Activated CD4-positive, alpha-beta T cell treated with anti-CD3 and anti-CD28 coated beads, Interleukin-2, amount 50 U/mL, for 4 hours (primary cell): ENCODE data around the gene SULT1A3.
"Not testable (repeated sequence)": the region's sequence is repeated elsewhere in the genome, so short reads cannot be mapped to it uniquely, and the experiment has no call there.

Experiments
- DNase-seq, 2 experiments: peaks; one replicate each; pipeline ENCODE4 v3.0.0-alpha.2; 2020

SULT1A3 gene

DNA sequence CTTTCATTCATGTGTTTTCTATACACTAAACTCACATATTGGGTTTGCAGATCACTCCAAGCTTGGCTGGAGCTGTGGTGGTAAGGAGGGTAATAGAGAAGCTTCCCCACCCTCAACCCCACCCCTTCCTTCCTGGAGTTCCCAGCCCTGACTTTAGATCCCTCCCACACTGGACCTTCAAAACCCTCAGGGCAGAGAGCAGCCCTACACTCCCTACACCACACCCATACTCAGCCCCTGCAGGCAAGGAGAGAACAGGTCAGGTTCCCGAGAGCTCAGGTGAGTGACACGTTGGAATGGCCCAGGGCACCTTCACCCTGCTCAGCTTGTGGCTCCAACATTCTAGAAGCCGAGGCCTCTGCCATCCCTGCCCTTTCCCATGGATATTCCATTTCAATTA, at the start of gene SULT1A3:
Gene SULT1A3, plus strand, starts transcription at position 207 of the 400 bp plus-strand sequence. CDS start 1,474 bp downstream, outside the sequence.
- DNase-seq, result not testable (repeated sequence)

DNA sequence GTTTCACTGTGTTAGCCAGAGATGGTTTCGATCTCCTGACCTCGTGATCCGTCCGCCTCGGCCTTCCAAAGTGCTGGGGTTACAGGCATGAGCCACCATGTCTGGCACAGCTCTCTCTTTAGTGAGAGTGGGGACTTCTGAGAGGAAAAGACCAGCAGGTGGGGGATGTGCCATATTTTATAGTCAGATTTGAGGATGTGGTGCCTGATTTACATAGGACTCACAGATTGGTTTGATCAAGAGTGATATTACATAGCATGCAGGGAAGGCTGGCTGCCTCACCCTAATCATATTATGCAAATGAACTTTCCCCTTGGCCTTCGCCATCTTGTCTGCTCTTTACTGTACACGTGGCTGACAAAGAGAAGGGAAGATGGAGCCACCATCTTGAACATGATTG, 48.0 kb upstream of the SULT1A3 start:
- no peak for DNase-seq

DNA sequence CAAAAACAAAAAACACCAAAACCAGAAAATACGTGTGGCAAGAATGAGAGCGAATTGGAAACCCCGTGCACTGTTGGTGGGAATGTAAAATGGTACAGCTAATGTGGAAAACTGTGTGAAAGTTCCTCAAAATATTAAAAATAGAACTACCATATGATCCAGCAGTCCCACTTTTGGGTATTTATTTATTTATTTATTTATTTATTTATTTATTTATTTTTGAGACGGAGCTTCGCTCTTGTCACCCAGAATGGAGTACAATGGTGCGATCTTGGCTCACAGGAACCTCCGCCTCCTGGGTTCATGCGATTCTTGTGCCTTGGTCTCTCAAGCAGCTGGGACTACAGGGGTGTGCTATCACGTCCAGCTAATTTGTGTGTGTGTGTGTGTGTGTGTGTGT, 46.5 kb upstream of the SULT1A3 start:
- no peak for DNase-seq

DNA sequence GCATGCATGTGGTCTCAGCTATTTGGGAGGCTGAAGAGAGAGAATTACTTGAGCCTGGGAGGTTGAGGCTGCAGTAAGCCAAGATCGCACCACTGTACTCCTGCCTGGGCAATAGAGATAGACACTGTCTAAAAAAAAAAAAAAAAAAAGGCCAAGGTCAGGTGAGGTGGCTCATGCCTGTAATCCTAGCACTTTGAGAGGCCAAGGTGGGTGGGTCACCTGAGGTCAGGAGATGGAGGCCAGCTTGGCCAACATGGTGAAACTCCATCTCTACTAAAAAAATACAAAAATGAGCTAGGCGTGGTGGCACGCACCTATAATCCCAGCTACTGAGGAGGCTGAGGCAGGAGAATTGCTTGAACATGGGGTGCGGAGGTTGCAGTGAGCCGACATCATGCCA, 43.9 kb upstream of the SULT1A3 start:
- no peak for DNase-seq

DNA sequence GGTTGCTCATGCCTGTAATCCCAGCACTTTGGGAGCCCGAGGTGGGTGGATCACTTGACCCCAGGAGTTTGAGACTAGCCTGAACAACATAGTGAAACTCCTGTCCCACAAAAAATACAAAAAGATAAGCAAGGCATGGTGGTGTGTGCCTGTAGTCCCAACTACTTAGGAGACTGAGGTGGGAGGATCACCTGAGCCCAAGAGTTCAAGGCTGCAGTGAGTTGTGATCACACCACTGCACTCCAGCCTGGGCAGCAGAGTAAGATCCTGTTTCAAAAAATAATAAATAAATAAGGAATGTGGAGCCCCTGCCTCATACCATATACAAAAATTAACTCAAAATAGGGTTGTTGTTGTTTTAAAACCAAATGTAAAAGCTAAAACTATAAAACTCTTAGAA, 41.8 kb upstream of the SULT1A3 start:
- no peak for DNase-seq

DNA sequence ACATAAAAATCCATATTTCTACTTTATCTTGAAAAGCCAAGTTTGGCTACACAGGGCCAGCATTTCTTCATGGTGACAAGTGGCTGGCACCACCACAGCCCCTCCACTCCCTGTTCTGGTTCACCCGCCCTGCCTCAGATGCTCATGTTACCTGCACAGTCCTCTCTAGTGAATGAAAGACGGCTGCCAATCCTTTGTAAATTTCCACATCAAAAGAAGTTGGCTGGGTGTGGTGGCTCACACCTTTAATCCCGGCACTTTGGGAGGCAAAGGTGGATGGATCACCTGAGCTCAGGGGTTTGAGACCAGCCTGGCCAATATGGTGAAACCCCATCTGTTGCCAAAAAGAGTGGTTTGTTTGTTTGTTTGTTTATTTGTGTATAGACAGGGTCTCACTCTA, 35.5 kb upstream of the SULT1A3 start:
- no peak for DNase-seq

DNA sequence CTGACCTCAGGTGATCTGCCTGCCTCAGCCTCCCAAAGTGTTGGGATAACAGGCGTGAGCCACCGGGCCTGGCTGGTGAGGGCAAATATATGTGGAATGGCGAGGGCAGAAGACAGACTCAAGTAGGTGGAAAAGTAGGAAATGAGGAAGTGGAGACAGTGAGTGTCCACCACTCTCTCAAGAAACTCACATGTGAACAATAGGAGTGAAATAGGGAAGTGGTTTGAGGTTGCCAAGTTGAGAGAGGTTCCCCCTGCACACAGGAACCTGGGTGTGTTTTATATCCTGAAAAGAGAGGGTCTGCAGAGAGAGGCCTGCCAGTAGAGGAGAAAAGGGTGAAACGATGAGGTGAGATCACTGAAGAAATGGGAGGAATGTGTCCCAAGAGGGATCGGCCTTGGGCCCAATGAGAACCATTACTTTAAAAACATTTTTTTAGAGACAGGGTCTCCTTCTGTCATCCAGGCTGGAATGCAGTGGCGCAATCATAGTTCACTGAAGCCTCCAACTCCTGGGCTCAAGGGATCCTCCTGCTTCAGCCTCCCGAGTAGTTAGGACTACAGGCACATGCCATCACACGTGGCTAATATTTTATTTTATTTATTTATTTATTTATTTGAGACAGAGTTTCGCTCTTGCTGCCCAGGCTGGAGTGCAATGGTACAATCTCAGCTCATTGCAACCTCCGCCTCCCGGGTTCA, 32.7 kb upstream of the SULT1A3 start:
- DNase-seq, result no peak

DNA sequence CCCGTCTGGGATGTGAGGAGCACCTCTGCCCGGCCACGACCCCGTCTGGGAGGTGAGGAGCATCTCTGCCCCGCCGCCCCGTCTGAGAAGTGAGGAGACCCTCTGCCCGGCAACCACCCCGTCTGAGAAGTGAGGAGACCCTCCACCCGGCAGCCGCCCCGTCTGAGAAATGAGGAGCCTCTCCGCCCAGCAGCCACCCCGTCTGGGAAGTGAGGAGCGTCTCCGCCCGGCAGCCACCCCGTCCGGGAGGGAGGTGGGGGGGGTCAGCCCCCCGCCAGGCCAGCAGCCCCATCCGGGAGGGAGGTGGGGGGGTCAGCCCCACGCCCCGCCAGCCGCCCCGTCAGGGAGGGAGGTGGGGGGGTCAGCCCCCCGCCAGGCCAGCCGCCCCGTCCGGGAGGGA, 30.3 kb upstream of the SULT1A3 start:
- DNase-seq, result not testable (repeated sequence)

DNA sequence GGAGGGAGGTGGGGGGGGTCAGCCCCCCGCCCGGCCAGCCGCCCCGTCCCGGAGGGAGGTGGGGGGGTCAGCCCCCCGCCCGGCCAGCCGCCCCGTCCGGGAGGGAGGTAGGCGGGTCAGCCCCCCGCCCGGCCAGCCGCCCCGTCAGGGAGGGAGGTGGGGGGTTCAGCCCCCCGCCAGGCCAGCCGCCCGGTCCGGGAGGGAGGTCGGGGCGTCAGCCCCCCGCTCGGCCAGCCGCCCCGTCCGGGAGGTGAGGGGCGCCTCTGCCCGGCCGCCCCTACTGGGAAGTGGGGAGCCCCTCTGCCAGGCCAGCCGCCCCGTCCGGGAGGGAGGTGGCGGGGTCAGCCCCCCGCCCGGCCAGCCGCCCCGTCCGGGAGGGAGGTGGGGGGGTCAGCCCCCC, 29.6 kb upstream of the SULT1A3 start:
- DNase-seq, result not testable (repeated sequence)

DNA sequence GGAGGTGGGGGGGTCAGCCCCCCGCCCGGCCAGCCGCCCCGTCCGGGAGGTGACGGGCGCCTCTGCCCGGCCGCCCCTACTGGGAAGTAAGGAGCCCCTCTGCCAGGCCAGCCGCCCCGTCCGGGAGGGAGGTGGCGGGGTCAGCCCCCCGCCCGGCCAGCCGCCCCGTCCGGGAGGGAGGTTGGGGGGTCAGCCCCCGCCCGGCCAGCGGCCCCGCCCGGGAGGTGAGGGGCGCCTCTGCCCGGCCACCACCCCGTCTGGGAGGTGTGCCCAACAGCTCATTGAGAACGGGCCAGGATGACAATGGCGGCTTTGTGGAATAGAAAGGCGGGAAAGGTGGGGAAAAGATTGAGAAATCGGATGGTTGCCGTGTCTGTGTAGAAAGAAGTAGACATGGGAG, 28.9 kb upstream of the SULT1A3 start:
- DNase-seq, result not testable (repeated sequence)

DNA sequence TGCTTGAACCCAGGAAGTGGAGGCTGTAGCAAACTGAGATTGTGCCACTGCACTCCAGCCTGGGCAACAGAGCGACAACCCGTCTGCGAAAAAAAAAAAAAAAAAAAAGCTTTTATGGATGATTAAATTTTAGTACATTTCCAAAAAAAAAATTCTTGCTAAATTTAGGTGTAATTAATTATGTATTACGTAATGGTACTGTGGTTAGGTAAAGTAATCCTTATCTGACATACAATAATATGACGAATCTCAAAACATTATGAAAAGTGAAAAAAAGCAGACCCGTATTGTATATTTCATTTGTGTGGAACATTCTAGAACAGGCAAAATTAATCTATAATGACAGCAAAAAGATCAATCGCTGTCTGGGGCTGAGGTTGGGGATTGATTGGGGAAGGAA, 26.0 kb upstream of the SULT1A3 start:
- DNase-seq, result no peak

DNA sequence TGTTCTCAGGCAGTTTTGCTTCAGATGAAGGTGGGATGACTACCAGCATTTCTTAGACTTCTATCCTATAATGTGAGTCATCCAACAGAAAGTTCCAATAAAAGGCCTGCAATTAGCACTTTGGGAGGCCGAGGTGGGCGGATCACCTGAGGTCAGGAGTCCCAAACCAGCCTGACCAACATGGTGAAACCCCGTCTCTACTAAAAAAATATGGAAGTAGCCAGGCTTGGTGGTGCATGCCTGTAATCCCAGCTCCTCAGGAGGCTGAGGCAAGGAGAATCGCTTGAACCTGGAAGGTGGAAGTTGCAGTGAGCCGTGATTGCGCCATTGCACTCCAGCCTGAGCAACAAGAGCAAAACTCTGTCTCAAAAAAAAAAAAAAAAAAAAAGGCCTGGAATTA, 22.2 kb upstream of the SULT1A3 start:
- DNase-seq, result not testable (repeated sequence)

DNA sequence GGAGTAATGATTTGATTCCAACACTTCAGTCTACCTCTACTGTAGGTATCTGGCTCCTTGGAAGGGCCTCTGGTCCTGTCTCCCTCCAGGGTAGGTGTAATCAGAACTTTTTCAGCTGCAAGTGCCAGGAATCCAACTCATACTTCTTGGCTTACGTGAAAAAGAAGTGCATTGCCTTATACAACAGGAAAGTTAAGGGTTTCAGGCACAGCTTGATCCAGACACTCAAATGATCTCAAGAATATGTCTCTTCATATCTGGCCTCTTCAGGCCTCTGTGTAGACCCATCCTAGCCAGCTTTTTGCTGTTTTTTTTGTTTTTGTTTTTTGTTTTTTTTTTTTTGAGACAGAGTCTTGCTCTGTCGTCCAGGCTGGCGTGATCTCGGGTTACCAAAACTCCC, 19.9 kb upstream of the SULT1A3 start:
- DNase-seq, result no peak

DNA sequence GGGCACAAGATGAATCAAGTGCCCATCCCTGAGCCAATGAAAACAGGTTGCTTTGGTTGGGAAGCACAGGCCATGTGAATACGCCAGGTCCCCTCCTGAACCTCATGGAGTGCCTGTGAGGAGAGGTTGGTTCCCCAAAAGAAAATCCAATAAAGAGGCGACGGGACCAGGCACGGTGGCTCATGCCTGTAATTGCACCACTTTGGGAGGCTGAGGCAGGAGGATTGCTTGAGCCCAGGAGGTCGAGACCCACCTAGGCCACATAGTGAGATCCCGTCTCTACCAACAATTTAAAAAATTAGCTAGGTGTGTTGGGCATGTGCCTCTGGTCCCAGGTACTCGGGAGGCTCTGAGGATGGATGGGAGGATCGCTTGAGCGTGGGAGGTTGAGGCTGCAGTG, 19.1 kb upstream of the SULT1A3 start:
- DNase-seq, result no peak

DNA sequence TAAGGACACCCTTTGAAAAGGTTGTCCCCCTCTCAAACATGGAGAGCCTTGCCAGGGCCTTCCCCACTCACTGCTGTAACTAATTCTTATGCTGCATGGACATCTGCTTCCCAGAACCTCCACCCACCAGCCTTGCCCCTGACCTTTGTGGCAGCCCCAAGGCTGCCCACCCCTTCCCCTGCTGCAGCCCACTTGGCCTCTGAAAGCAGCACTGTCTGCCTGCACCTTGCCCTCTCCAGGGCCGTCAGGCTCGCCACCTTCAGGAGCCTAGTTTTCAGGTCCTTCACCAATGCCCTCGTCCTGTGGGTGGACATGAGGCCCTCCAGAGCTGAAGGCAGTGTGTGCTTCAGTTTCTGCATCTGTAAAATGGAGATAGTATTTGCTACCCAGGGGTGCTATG, 18.3 kb upstream of the SULT1A3 start:
- DNase-seq, result no peak

DNA sequence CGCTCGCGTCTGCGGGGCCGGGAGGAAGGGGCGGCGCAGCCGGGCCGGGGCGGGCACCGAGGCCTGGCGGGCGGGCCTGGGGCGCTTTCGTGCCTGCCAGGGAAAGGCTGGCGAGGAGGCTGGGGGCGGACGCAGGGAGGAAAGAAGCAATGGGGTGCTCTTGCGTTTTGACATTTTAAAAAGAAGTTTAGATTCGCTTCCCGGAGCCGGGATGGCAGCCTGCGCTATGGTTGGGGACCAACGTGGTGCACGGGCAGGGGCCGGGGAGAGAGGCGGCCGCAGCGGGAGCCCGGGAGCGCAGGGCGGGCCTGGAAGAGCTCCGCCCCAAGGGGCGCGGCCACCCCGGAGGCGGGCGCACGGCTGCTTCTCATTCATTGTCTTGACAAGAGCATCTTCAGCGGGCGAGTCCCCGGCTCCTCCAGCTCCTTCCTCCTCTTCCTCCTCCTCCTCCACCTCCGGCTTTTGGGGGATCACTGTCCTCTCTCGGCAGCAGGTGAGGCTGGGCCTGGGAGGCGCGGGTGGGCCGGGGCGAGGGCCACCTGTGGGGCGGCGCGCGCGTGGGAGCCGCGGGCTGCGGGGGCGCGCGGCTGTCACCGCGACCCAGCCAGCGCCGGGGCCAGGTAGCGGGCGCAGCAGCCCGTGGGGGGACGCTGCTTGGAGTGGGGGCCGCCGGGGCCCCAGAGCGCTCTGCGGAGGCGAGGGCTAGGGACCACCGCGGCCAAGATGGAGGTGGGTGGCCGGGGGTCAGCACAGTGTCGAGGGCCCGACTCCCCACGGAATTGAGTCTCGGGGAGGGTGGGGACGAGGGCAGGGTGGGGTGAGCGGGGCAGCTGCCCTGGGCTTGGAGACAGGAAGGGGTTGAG, 15.6 kb upstream of the SULT1A3 start, which contains the start of gene CORO1A:
Gene CORO1A, plus strand, starts transcription at position 370 of the 863 bp plus-strand sequence. CDS start 1,608 bp downstream, outside the sequence.
- peak; percentile 70 to 74 for DNase-seq

DNA sequence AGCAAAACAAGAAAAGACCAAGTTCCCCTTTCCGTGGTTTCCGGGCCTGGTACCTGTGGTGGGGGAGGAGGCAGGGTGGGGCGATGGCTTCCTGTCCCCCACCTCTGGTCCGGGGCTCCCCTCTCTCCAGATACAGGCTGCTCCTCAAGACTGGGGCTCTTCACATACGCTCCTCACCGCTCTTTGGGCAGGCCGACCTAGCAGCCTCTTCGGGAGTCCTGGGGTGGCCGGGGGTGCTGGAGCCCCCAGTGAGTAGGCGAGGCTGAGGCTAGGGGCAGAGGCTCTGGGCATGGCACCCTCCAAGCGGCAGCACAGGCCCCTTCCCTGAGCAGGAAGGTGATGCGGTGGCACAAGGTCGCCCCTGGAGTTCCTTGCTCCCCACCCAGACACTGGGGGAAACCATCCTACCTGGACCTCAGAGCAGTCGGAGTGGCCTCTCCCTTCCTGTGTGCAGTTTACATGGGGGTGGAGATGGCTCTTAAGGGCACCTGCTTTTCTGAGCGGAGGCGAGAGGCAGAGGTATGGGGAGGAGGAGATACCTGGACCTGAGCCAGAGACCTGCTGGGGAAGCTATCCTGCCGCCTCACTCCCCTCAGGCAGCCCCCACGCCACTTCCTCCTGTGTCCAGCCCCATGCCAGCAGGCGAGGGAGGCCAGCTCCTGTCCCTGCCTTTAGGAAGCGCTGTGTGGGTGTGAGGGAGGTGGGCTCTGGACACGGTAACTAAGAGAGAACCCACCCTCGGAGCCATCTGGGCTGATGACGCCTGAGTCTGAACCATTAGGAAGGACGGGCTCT, 14.8 kb upstream of the SULT1A3 start:
- DNase-seq, result peak; percentile 43 to 49

DNA sequence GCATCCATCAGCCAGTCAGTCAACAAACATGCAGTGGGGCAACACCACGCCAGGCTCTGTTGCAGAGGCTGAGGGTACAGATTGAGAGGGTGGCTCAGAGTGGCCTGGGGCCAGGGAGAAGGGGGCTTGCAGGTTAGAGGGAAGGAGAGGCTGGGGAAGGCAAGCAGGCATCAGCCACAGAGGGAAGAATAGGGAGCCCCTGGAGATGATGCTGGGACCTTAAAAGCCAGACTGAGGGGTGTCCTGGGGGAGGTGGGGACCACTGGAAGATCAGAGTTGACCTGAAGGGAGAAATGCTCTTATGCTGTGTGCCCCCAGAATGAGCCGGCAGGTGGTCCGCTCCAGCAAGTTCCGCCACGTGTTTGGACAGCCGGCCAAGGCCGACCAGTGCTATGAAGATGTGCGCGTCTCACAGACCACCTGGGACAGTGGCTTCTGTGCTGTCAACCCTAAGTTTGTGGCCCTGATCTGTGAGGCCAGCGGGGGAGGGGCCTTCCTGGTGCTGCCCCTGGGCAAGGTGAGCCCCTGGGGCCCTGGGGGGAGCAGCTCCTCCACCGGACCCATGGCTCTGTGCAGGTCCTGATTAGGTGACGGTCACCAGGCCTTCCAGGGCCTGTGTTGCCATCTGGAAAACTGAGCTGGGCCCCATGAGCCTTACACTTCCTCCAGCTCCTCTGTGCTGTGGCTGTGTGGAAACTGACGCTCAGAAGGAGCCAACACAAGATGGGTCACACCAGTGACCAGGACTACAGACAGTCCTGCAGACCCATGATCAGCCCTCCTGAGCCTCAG, 14.0 kb upstream of the SULT1A3 start:
- DNase-seq, result peak in 1 of 2 experiments; percentile 11

DNA sequence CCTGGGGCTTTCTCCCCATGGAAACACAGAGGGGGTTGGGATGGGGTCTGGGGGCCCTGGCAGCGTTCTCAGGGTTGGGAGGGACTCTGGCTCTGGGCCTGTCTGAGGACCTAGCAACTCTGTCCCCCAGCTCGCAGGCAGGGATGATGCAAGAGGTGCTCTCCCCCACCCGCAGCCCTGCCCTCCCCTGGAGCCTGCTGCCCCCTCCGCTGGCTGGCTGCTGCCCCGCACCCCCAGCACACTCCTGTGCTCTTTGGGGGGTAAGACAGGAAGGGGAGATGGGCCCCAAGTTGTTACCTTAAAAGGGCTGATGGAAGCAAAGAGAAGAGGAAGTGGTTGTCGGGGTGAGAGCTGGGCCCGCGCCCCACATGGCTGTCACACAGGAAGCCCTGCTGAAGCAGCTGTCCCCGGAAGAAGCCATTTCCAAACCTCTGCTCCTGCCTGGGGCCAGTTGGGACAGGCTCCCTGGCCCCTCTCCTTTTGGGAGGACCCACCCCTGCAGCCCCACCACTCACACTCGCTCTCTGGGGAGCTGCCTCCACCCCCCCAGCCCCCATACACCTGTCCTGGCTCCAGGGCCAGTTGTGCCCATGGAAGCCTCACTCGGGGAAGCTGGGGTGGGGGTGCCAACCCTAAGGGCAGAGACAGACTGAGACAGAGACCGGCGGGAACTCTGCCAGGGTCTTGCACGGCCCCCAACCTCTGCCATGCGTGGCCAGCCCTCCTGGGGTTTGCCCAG, 13.2 kb upstream of the SULT1A3 start:
- DNase-seq, result peak; percentile 64 to 69

DNA sequence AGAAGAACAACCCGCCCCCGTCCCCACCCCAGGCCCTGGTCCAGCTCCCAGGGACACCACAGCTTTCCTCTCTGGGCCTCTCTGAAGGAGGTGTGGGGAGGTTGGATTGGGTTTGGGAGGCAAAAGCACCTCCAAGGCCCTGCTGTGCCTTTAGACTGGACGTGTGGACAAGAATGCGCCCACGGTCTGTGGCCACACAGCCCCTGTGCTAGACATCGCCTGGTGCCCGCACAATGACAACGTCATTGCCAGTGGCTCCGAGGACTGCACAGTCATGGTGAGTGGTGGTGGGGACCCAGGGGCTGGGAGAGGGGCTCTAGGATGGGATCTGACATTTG, 12.6 kb upstream of the SULT1A3 start:
- no peak for DNase-seq

DNA sequence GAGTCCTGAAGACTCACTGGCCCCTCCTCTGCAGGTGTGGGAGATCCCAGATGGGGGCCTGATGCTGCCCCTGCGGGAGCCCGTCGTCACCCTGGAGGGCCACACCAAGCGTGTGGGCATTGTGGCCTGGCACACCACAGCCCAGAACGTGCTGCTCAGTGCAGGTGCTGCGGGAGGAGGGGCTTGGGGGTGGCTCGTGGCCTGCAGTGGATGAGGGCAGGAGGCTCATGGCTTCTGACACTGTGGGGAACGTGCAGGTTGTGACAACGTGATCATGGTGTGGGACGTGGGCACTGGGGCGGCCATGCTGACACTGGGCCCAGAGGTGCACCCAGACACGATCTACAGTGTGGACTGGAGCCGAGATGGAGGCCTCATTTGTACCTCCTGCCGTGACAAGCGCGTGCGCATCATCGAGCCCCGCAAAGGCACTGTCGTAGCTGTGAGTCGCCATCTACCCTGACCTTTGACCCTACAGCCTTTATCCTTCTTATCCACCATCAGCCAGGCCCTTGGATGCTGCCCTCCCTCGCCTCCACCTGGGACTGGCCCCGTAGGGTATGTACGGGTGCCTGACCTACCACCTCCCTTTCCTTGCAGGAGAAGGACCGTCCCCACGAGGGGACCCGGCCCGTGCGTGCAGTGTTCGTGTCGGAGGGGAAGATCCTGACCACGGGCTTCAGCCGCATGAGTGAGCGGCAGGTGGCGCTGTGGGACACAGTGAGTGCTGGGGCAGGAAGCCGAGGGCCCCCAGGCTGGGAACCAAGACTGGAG, 12.1 kb upstream of the SULT1A3 start:
- DNase-seq, result peak; percentile 88
